Dedifferentiated amniotic fluid mesenchymal stem cell (primary cell): ENCODE data around the gene NID2.

Experiments
- DNase-seq: peaks from one replicate; pipeline ENCODE4 v3.0.0-alpha.2; 2016; ENCODE audit errors: extremely low spot score

NID2 gene

GRCh38 chr14:52029881-52030280 lies 39.0 kb downstream of the NID2 start:
- DNase-seq = no peak

- DNase-seq = no peak
Measured at GRCh38 chr14:52026901-52027300, 42.0 kb downstream of the NID2 start.

GRCh38 chr14:52026017-52026660 lies 42.7 kb downstream of the NID2 start:
- no peak for DNase-seq

GRCh38 chr14:52025310-52025709 lies 43.5 kb downstream of the NID2 start:
- no peak for DNase-seq

- DNase-seq = peak; percentile 68
Measured at GRCh38 chr14:52023518-52023917, 45.3 kb downstream of the NID2 start.

GRCh38 chr14:52021957-52022600 lies 46.8 kb downstream of the NID2 start:
- DNase-seq = no peak

- no peak for DNase-seq
Measured at GRCh38 chr14:52020866-52021717, 47.8 kb downstream of the NID2 start.

- DNase-seq = no peak
Measured at GRCh38 chr14:52020161-52020714, 48.6 kb downstream of the NID2 start.

GRCh38 chr14:52018970-52019369 lies 49.9 kb downstream of the NID2 start:
- no peak for DNase-seq

GRCh38 chr14:52018252-52018651 lies 50.6 kb downstream of the NID2 start:
- DNase-seq = peak; percentile 75

GRCh38 chr14:52015411-52016030 lies 53.3 kb downstream of the NID2 start:
- no peak for DNase-seq

GRCh38 chr14:52014601-52015267 lies 54.1 kb downstream of the NID2 start:
- no peak for DNase-seq

GRCh38 chr14:52013984-52014600 lies 54.8 kb downstream of the NID2 start:
- no peak for DNase-seq

GRCh38 chr14:52012635-52013034 lies 56.2 kb downstream of the NID2 start:
- DNase-seq = no peak

- no peak for DNase-seq
Measured at GRCh38 chr14:52011523-52011922, 57.3 kb downstream of the NID2 start.

- no peak for DNase-seq
Measured at GRCh38 chr14:52010173-52010693, 58.6 kb downstream of the NID2 start.

- no peak for DNase-seq
Measured at GRCh38 chr14:52008136-52008535, 60.7 kb downstream of the NID2 start.

GRCh38 chr14:52007637-52008036 lies 61.2 kb downstream of the NID2 start:
- no peak for DNase-seq

GRCh38 chr14:52007211-52007610 lies 61.6 kb downstream of the NID2 start:
- no peak for DNase-seq

- DNase-seq = no peak
Measured at GRCh38 chr14:52006361-52006760, 62.5 kb downstream of the NID2 start.

- no peak for DNase-seq
Measured at GRCh38 chr14:52005625-52006024, 63.2 kb downstream of the NID2 start.
